HG03280 (cell line): ENCODE measurements around the gene DHRS11.

Source experiments
- ATAC-seq: cut with Tn5 transposase; IDR thresholded peaks from one replicate; pipeline ENCODE4 v1.9.1; 2021; ENCODE audit warnings: mild to moderate bottlenecking, moderate library complexity; ENCODE audit not compliant: unreplicated experiment

The DHRS11 gene, protein sequence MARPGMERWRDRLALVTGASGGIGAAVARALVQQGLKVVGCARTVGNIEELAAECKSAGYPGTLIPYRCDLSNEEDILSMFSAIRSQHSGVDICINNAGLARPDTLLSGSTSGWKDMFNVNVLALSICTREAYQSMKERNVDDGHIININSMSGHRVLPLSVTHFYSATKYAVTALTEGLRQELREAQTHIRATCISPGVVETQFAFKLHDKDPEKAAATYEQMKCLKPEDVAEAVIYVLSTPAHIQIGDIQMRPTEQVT

DNA sequence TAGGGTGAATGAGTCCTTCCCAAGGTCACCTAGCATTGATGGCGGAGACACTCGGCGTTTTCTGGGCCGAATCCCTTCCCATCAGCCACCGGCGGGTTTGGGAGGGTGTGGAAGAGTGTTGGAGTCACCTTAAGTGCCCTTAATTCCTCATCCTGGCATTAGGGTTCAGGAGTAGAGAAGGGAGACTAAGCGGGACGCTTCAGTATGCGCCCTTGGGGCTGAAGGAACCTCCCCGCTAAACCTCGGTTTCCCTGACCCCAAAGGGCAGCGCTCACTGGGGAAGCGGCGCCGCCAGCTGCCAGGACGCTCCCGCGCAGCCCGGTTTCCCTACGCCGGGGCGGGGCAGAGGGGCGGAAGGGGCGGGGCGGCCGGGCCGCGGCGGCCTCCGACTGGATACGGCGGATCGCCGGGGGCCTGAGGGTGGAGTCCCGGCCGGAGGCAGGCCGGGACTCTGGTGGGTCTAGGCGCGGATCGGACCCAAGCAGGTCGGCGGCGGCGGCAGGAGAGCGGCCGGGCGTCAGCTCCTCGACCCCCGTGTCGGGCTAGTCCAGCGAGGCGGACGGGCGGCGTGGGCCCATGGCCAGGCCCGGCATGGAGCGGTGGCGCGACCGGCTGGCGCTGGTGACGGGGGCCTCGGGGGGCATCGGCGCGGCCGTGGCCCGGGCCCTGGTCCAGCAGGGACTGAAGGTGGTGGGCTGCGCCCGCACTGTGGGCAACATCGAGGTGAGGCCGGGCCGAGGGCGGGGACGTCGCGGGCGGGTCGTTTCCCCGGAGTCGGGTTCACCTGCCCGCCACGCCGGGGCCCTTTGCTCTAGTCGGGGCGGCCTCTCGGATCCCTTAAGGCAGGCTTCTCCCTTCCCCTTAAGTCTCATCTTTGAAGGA is at the start of gene DHRS11:
TSS of gene DHRS11 (plus strand) at position 446 of the 882 bp plus-strand sequence. CDS start at position 577, 131 bp downstream.
- peak; percentile 84 for ATAC-seq

- no peak for ATAC-seq
Measured at GRCh38 chr17:36542755-36543154, 48.9 kb upstream of the DHRS11 start.

DNA sequence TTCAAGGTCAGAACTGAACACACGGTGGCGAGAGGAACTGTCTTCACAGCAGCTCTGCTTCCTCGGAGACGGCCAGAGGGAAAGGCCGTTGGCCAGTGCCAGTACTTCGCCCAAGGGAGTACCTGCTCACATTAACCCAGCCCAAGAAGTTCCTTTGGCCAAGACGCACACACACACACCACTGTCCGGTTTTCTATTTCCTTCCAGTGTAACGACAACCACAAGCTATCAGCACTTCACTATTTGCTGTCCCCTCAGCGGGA is 47.7 kb upstream of the DHRS11 start:
- ATAC-seq = peak; percentile 10

DNA sequence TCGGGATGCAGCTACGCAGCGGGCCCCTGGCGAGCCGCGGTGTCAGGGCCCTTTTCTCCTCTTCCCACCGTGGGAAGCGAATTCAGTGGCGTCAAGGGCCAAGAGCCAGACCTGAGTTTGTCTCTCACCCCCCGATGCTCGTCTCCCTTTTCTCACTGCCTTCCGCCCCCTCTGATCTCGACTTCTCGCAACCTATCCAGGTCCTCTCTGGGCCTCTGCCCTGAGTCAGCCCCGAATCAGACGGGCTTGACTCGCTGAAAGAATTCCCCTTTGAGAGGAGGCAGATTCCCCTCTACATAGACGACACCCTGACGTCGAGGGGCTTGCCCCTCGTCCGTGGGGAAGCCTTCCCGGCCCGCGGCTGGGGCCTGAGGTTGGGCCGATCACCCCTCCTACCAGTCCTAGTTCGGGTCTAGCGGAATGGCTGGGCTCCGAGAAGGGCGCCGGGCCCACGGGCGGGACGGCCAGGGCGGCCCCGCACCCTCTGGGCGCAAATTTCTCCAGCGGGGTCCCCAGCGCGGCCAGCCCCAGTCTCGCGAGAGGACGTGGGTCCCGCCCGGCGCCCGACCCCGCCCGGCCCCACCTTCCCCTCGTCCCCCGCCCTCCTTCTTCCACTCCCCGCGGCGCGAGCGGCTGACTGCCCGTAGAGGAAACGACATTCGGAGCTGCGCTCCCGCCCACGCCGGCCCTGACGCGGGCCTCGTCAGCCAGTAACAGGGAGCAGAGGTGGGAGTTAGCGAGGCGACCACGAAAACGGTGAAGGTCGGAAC is 47.2 kb upstream of the DHRS11 start, which contains the start of gene GGNBP2:
TSS of gene GGNBP2 (plus strand) at position 613 of the 770 bp plus-strand sequence. CDS start 806 bp downstream, outside the sequence.
- peak; percentile 56 for ATAC-seq

- peak; percentile 36 for ATAC-seq
Measured at GRCh38 chr17:36545077-36545464, 46.6 kb upstream of the DHRS11 start.

- ATAC-seq = peak; percentile 70
Measured at GRCh38 chr17:36545465-36546417, 45.9 kb upstream of the DHRS11 start.

- no peak for ATAC-seq
Measured at GRCh38 chr17:36546418-36547093, 45.1 kb upstream of the DHRS11 start.

- no peak for ATAC-seq
Measured at GRCh38 chr17:36547776-36548175, 43.9 kb upstream of the DHRS11 start.

DNA sequence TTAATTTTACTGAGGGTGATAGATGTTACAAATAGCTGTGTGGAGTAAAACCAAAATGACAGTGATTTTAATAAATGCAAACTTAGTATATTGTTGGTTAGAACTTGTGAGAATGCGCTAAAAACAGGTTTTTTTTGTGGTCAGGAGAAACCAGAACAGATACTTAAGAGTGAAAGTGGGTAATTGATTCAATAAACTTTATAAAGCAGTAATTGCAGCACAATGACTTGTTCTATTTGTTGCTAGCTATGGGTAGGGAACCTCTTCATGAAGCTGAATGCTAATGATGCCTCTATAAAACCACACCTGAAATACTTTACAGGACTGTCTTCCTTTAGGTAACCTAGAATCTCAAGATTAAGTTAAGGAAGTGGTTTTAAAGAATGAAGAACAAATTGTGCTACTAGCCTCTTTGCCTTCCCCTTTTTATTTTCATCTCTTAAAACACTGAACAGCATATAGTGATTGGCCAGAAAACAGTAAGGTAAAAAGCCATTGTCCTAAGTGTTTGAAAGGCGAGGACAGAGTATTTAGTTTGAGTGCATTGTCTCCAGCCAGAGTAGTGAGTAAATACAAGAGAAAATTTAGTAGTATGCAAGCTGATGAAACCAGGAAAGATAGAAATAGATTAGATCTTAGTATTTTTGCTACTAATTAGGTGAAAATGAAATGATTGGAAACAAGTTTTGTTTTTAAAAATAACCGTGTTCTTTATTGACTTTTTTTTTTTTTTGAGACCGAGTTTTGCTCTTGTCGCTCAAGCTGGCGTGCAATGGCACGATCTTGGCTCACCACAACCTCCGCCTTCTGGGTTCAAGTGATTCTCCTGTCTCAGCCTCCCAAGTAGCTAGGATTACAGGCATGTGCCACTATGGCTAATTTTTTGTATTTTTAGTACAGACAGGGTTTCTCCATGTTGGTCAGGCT is 40.9 kb upstream of the DHRS11 start:
- no peak for ATAC-seq

DNA sequence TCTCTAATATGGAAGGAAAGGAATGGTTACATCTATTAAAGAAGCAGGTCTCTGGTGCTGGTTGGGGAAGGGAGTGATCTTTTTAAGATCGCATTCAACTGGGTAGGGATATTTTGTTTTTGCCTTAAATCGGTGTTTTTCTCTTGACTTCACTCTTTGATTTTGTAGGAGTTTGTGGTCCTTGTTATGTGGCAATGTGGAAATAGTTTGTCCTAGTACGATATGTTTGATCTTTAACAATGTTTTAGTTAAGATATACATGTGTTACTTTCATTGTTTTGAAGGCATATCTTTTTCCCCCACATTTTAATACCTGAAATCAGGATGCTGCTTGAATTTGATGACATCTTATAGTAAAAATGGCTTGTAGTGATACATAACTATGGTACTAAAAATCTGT is 38.2 kb upstream of the DHRS11 start:
- no peak for ATAC-seq

GRCh38 chr17:36566081-36566480 is 25.6 kb upstream of the DHRS11 start:
- no peak for ATAC-seq

DNA sequence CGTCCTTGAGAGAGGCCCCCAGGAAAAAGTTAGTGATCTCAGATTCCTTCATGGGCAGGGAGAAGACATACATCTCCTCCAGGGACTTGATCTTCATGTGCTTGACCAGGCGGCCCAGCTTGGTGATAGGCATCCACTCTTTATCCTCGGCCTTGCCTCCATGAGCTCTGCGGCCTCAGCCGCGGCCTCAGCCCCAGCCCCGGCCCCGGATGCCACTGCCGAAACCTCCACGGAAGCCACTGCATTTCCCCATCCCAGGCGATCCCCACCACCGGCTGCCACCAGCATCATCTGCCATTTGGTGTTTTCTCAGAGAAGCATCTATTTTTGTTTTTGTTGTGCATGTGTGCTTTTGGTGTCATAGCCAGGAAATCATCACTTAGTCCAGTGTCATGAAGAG is 16.7 kb upstream of the DHRS11 start:
- ATAC-seq = no peak

GRCh38 chr17:36576793-36577192 is 14.9 kb upstream of the DHRS11 start:
- ATAC-seq = no peak

DNA sequence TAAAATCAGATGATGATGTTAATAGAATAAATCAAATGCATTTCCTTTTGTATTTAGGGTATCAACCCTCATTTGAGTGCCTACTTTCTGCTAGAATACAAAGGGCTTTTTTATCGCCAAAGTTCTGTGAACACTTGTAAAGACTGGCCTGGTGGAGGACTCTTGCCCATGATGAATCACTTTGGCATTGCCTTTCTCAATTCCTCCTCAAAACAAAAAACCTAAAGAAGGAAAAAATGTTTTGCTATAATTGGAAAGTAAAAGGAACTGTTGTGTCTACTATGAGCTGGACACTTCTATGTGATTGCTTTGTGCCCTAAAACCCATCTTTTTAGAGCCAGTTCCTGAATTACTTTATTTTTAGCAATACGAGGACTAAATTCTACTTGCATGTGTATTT is 13.0 kb upstream of the DHRS11 start:
- ATAC-seq = no peak

- no peak for ATAC-seq
Measured at GRCh38 chr17:36583787-36584186, 7.9 kb upstream of the DHRS11 start.

DNA sequence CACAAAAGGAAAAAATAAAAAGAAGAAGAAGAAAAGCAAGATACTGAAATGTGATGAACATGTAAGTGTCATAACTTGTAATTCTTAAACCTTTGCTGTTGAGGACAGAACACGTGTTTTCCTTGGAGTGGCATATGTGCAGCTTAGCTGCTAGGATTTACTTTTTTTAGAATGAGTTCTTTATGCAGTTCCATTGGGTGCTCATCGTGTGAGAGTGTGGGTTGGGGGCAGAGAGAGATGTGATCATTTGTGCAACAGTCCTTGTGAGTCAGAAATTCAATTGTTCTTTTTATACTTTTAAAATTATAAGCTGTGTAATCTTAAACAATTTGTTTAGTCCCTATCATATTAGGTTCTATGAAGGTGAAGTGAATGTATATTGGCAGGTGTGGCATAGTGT is 5.5 kb upstream of the DHRS11 start:
- ATAC-seq = no peak

DNA sequence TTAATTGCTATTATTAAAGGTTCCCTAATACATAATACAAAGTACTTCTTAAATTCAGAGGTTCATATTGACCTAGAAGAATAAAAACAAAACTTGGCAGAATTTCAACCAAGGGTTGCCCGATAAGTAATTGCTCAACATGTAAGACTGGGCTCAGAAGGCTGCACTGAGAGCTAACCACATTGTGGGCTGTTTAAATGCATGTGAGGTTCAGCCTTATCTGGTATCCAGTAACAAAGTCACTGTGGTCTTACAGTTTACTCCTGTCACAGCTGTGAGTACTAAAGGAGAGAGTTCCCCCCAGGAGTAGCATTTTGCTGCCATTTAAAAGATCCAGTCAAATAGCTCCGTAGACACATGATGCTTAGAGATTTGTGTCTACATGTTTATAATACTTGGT is 1.6 kb upstream of the DHRS11 start:
- ATAC-seq = no peak

DNA sequence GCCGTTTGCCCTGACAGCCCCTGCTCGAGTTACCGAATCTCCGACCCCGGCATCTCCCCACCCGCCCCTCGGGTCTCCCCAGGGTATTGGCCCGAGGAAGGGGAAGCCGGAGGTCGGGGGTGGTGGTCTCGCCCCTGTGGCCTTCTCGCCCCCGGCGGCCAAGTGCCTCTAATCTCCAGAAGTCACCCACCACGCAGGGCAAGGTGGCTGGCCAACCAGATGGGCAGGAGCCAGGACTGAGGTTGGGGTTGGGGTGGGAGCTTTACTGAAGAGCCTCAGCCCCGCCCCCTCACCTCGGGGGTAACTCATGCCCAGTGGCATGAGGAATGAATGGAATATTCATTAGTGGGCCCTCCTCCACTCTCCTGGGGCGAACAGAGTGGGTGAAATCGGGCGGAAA is 637 bp downstream of the DHRS11 start:
- ATAC-seq = peak; percentile 17
